ENCODE measurements around the gene FXYD4. TPM values are rescaled to one million over a fixed set of nuclear protein-coding genes. Genes with fewer than 3 reads are reported as not detected.

Gene FXYD4
- total RNA-seq, 2 donors from 2014 or later: not detected

GRCh38 chr10:43340619-43341018 lies 30.8 kb upstream of the FXYD4 start:
- peak overlapping the region in 1 of 4 donors; percentile 63 for H3K27ac ChIP-seq
- TF ChIP-seq CTCF (IDR thresholded peaks at IDR 0.05) (no peak), POLR2A (IDR thresholded peaks at IDR 0.05) (no peak)
- no peaks in the 10 kb centered on the region for H3K27me3 ChIP-seq
- H3K9me3 ChIP-seq: no peaks in the 10 kb centered on the region
- WGBS, 2 donors: 23 to 46% methylated on average over 9 of the region's 9 CpGs
- DNase-seq (peak; percentile 38 to 78 (median 64)), ATAC-seq (peak; percentile 85)
- no peak overlapping the region for H3K4me3 ChIP-seq
- no peaks in the 10 kb centered on the region for H3K36me3 ChIP-seq (replicated peaks in 1 of 2; ENCODE audit: insufficient read depth in 1 of 2, low read depth in 2 of 2)
- peaks cover 12% of the 10 kb centered on the region for H3K4me1 ChIP-seq
- intact Hi-C loops (cut with DNase I): no loop called here

GRCh38 chr10:43341450-43341849 lies 30.0 kb upstream of the FXYD4 start:
- no peaks in the 10 kb centered on the region for H3K36me3 ChIP-seq (replicated peaks in 1 of 2; ENCODE audit: insufficient read depth in 1 of 2, low read depth in 2 of 2)
- intact Hi-C loops (cut with DNase I): no loop called here
- no peak for ATAC-seq
- TF ChIP-seq POLR2A (IDR thresholded peaks at IDR 0.05): no peak
- no peak for TF ChIP-seq CTCF (IDR thresholded peaks at IDR 0.05)
- no peak overlapping the region for H3K4me3 ChIP-seq
- no peak for DNase-seq
- no peaks in the 10 kb centered on the region for H3K9me3 ChIP-seq
- WGBS, 2 donors: 61 to 74% methylated on average over 7 of the region's 7 CpGs
- peaks cover 12% of the 10 kb centered on the region for H3K4me1 ChIP-seq
- no peak overlapping the region for H3K27ac ChIP-seq
- no peaks in the 10 kb centered on the region for H3K27me3 ChIP-seq

- Histone ChIP-seq H3K4me1 (peaks cover 5% of the 10 kb centered on the region), H3K4me3 (no peak overlapping the region), H3K36me3 (replicated peaks in 1 of 2; ENCODE audit: insufficient read depth in 1 of 2, low read depth in 2 of 2) (no peaks in the 10 kb centered on the region), H3K27ac (no peak overlapping the region), H3K9me3 (no peaks in the 10 kb centered on the region), H3K27me3 (no peaks in the 10 kb centered on the region)
- ATAC-seq: no peak
- intact Hi-C loops (cut with DNase I): no loop called here
- TF ChIP-seq CTCF (IDR thresholded peaks at IDR 0.05) (no peak), POLR2A (IDR thresholded peaks at IDR 0.05) (no peak)
- 87 to 90% methylated on average over 31 to 39 of the region's 49 CpGs for WGBS, 2 donors
- DNase-seq: no peak
Observed at GRCh38 chr10:43342279-43343125, 28.9 kb upstream of the FXYD4 start.

- Histone ChIP-seq H3K27ac (no peak overlapping the region), H3K9me3 (no peaks in the 10 kb centered on the region), H3K27me3 (no peaks in the 10 kb centered on the region), H3K4me1 (peaks cover 5% of the 10 kb centered on the region), H3K4me3 (no peak overlapping the region), H3K36me3 (replicated peaks in 1 of 2; ENCODE audit: insufficient read depth in 1 of 2, low read depth in 2 of 2) (no peaks in the 10 kb centered on the region)
- DNase-seq (no peak), ATAC-seq (no peak)
- TF ChIP-seq CTCF (IDR thresholded peaks at IDR 0.05): no peak
- TF ChIP-seq POLR2A (IDR thresholded peaks at IDR 0.05): no peak
- 93% methylated on average over 15 of the region's 15 CpGs for WGBS, 2 donors
- intact Hi-C loops (cut with DNase I): no loop called here
Observed at GRCh38 chr10:43343126-43343525, 28.3 kb upstream of the FXYD4 start.

- no peaks in the 10 kb centered on the region for H3K27me3 ChIP-seq
- H3K36me3 ChIP-seq (replicated peaks in 1 of 2; ENCODE audit: insufficient read depth in 1 of 2, low read depth in 2 of 2): no peaks in the 10 kb centered on the region
- H3K4me3 ChIP-seq: no peak overlapping the region
- ATAC-seq: no peak
- intact Hi-C loops (cut with DNase I): no loop called here
- 67 to 83% methylated on average over 1 to 8 of the region's 8 CpGs for WGBS, 2 donors
- H3K27ac ChIP-seq: no peak overlapping the region
- no peaks in the 10 kb centered on the region for H3K9me3 ChIP-seq
- DNase-seq: no peak
- peaks cover 5% of the 10 kb centered on the region for H3K4me1 ChIP-seq
- TF ChIP-seq POLR2A (IDR thresholded peaks at IDR 0.05) (no peak), CTCF (IDR thresholded peaks at IDR 0.05) (no peak)
Observed at GRCh38 chr10:43344051-43344450, 27.4 kb upstream of the FXYD4 start.
